Measurements from ENCODE around the gene UQCC5.

DNA sequence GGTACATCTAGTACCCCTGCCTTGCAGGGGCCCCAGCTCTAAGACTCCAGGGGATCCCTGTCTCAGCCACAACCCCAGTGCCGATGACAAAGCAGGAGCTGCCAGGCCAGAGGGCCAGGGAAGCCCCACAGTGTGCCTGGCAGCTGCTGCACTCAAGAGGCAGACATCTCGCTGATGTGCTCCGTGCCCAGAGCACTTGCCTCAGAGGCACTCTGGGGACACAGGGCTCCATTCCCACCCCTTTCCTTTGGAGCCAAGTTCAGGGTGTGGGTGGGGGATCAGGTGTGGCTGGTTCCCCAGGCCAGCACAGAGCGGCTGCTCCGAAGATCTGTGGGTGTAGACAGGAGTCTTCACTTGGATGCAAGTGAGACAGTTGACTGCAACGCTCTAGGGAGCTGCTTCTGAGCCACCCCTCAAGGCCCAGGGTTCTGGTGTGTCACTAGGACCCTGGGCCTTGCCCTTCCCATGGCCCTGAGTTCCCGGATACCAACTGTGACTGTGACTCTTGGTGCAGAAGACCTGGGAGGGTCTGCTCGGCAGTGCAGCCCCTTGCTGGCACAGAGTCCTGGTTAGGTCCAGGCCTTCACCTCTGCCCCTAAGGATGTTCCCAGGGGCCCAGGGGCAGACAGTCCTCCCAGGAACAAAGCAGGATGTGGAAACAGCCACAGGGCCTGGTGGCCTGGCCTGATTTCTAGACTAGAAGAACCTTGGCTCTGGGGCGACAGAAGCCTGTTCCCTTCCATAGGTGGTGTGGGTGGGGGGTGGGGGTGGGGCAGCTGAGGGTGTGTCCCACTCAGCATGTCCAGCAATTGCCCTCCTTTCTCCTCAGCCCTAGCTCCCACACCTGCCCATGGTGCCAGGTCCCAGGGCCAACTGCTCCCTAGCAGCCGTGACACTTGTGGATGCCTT is 5.2 kb upstream of the UQCC5 start:
- TF ChIP-seq EZH2phosphoT487 (IDR thresholded peaks at IDR 0.05; ENCODE audit: insufficient read depth, low read depth) (no peak), EZH2 (IDR thresholded peaks at IDR 0.05; ENCODE audit: insufficient read depth, poor library complexity, severe bottlenecking) (no peak)
